GM12878 (cell line): ENCODE results near the gene FLVCR2. TPM values are rescaled to one million over a fixed set of nuclear protein-coding genes. Genes with fewer than 3 reads are reported as not detected.

Experiments
- BCL3 ChIP-seq: IDR thresholded peaks from 2 replicates; pipeline ENCODE4 v1.6.1; 2011; ENCODE audit warnings: borderline replicate concordance, low read depth, mild to moderate bottlenecking, moderate library complexity, low read length; ENCODE audit not compliant: insufficient read depth, poor library complexity, severe bottlenecking
- GABPA ChIP-seq: IDR thresholded peaks from 2 replicates; pipeline ENCODE4 v1.6.1; 2014; ENCODE audit warnings: antibody characterized with exemption, low read depth, mild to moderate bottlenecking, inconsistent platforms
- JUNB ChIP-seq: IDR thresholded peaks from 2 replicates; pipeline ENCODE4 v1.6.1; 2016; ENCODE audit warnings: antibody characterized with exemption, mild to moderate bottlenecking
- NR2C2 ChIP-seq: IDR thresholded peaks from 2 replicates; pipeline ENCODE4 v1.6.1; 2011; ENCODE audit warnings: borderline replicate concordance, low read depth; ENCODE audit not compliant: control insufficient read depth, insufficient read length
- RFX5 ChIP-seq: IDR thresholded peaks from 2 replicates; pipeline ENCODE4 v1.6.1; 2011; ENCODE audit warnings: low read depth, low read length, improper control_type of control experiment
- TARDBP ChIP-seq: IDR thresholded peaks from 2 replicates; pipeline ENCODE4 v1.6.1; 2016; ENCODE audit warnings: borderline replicate concordance
- ZNF622 ChIP-seq: fragments of 450-650 bp; IDR thresholded peaks from 2 replicates; pipeline ENCODE4 v1.6.1; 2017; ENCODE audit warnings: mild to moderate bottlenecking, inconsistent platforms
- polyA plus RNA-seq, 11 experiments: library from polyadenylated mRNA; depleted of rRNA in 4 of 11; unstranded in 6 of 11; stranded (reverse) in 5 of 11; fragments of >200 nt; fragmentation: Nextera tagmentation in 4 of 11; fragmentation: Illumina TruSeq in 1 of 11; extraction: Ambion mirVana in 4 of 11; extraction: Trizol in 1 of 11; gene quantifications; 1 replicate in 1 of 11; 2 replicates in 10 of 11; pipeline versions ENCODE4 v1.2.1 to v1.2.3, GENCODE V29; 2011 to 2016; ENCODE audit warnings: inconsistent platforms in 2 of 11, missing spikeins in 2 of 11, low read depth in 1 of 11
- total RNA-seq, 4 experiments: library from RNA; depleted of rRNA in 3 of 4; stranded (reverse); fragments of >200 nt in 3 of 4; fragmentation: Illumina TruSeq in 1 of 4; extraction: Trizol in 1 of 4; gene quantifications; 2 replicates each; pipeline versions ENCODE4 v1.2.1 to v1.2.3, GENCODE V29; 2013 to 2021
- TF ChIP-seq, protein P1 (sequence below), 3 experiments: IDR thresholded peaks in 2 of 3; conservative IDR thresholded peaks in 1 of 3; 2 replicates each; pipeline ENCODE4 v1.5.1; 2011; ENCODE audit warnings: low read depth in 3 of 3, low read length in 3 of 3, mild to moderate bottlenecking in 3 of 3, control low read depth in 2 of 3, moderate library complexity in 2 of 3, inconsistent platforms in 1 of 3, mixed read lengths in 1 of 3; ENCODE audit not compliant: control insufficient read depth in 2 of 3, insufficient read depth in 1 of 3; ENCODE audit errors: extremely low read depth in 1 of 3

Gene FLVCR2
- total and polyA plus RNA-seq, 10 of the 15 experiments (the other 5 are each of a cell fraction or from before 2014, with no cell fraction given) = 0.24 to 3.7 (median 1.6) TPM

- TF ChIP-seq, protein P1, sequence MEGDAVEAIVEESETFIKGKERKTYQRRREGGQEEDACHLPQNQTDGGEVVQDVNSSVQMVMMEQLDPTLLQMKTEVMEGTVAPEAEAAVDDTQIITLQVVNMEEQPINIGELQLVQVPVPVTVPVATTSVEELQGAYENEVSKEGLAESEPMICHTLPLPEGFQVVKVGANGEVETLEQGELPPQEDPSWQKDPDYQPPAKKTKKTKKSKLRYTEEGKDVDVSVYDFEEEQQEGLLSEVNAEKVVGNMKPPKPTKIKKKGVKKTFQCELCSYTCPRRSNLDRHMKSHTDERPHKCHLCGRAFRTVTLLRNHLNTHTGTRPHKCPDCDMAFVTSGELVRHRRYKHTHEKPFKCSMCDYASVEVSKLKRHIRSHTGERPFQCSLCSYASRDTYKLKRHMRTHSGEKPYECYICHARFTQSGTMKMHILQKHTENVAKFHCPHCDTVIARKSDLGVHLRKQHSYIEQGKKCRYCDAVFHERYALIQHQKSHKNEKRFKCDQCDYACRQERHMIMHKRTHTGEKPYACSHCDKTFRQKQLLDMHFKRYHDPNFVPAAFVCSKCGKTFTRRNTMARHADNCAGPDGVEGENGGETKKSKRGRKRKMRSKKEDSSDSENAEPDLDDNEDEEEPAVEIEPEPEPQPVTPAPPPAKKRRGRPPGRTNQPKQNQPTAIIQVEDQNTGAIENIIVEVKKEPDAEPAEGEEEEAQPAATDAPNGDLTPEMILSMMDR (IDR thresholded peaks at IDR 0.05 in 2 of 3, conservative IDR thresholded peaks at IDR 0.05 in 1 of 3; ENCODE audit: control insufficient read depth in 2 of 3, extremely low read depth in 1 of 3, insufficient read depth in 1 of 3, low read depth in 3 of 3, low read length in 3 of 3) = no peak
- TF ChIP-seq NR2C2 (no peak), TARDBP (no peak), JUNB (no peak; the same call in 1 of the 2 replicates), RFX5 (0 out of 2 replicates have a peak, but pooled peaks have one; percentile 13), ZNF622 (no peak), GABPA (no peak), BCL3 (peak; percentile 85)
- TF ChIP-seq, all 136 proteins: peak for 49
These were observed 38.6 kb upstream of the FLVCR2 start (continued) for GRCh38 chr14:75539561-75540478.
